Measurements from ENCODE around the gene RGS6. TPM values are rescaled to one million over a fixed set of nuclear protein-coding genes. Genes with fewer than 3 reads are reported as not detected.

The RGS6 gene
- total RNA-seq, 4 donors from 2014 or later = 0.50 to 6.5 (median 4.7) TPM

DNA sequence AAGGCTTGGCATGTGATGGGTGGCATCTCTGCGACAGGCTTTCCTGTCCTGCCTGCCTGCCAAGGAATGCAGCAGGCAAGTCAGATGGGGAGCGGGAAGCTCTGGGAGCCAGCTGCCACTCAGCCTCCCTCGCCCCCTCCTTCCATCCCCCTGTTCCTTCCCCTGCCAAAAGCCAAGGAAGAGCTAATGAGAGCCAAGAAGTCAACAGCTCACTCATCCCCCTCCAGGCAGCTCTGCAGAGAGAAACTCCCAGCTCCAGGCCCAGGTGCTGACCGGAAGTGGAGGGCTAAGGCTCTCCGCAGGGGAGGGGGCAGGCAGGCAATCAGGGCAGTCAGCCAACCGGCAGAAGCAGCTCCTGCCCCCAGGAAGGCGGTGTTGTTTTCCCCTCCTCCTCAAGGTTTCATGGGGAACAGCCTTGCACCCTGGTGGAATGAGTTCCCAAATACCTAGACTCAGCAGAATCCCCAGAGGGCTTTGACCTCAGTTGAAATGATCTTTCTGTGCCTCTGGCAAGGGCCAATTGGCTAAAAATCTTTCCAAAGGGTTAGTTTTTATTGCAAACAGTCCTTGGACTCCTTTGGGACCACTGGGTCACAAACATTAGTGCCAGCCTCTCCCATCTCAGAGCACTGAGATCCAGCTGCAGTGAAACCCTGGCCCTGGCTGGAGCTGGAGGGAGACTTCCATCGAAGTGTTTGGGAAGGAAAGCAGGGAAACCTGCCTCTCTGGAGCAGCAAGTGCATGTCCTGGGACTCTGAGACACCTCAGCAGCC, 612.6 kb downstream of the RGS6 start:
- Histone ChIP-seq H3K36me3 (no peaks in the 10 kb centered on the region), H3K4me1 (peaks cover 0 to 17% (median 0%) of the 10 kb centered on the region in 3 donors), H3K4me3 (no peak overlapping the region), H3K27ac (no peak overlapping the region), H3K27me3 (peaks cover 3% of the 10 kb centered on the region), H3K9me3 (no peaks in the 10 kb centered on the region)
- WGBS, 2 donors (ENCODE audit: low coverage in 1 of 2) = 60 to 88% methylated on average over 1 of the region's 8 CpGs
- no peak for TF ChIP-seq EP300 (IDR thresholded peaks at IDR 0.05)
- TF ChIP-seq, protein P1, sequence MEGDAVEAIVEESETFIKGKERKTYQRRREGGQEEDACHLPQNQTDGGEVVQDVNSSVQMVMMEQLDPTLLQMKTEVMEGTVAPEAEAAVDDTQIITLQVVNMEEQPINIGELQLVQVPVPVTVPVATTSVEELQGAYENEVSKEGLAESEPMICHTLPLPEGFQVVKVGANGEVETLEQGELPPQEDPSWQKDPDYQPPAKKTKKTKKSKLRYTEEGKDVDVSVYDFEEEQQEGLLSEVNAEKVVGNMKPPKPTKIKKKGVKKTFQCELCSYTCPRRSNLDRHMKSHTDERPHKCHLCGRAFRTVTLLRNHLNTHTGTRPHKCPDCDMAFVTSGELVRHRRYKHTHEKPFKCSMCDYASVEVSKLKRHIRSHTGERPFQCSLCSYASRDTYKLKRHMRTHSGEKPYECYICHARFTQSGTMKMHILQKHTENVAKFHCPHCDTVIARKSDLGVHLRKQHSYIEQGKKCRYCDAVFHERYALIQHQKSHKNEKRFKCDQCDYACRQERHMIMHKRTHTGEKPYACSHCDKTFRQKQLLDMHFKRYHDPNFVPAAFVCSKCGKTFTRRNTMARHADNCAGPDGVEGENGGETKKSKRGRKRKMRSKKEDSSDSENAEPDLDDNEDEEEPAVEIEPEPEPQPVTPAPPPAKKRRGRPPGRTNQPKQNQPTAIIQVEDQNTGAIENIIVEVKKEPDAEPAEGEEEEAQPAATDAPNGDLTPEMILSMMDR (IDR thresholded peaks at IDR 0.05) = no peak
- no peak for TF ChIP-seq POLR2AphosphoS5 (IDR thresholded peaks at IDR 0.05)
- no peak for ATAC-seq

GRCh38 chr14:72545411-72546311, 613.4 kb downstream of the RGS6 start:
- no peak for ATAC-seq
- 67 to 90% methylated on average over 3 to 7 of the region's 13 CpGs for WGBS, 2 donors (ENCODE audit: low coverage in 1 of 2)
- Histone ChIP-seq H3K36me3 (no peaks in the 10 kb centered on the region), H3K27ac (no peak overlapping the region), H3K27me3 (peaks cover 3% of the 10 kb centered on the region), H3K4me1 (peaks cover 0 to 17% (median 0%) of the 10 kb centered on the region in 3 donors), H3K9me3 (no peaks in the 10 kb centered on the region), H3K4me3 (no peak overlapping the region)
- no peak for TF ChIP-seq EP300 (IDR thresholded peaks at IDR 0.05)

DNA sequence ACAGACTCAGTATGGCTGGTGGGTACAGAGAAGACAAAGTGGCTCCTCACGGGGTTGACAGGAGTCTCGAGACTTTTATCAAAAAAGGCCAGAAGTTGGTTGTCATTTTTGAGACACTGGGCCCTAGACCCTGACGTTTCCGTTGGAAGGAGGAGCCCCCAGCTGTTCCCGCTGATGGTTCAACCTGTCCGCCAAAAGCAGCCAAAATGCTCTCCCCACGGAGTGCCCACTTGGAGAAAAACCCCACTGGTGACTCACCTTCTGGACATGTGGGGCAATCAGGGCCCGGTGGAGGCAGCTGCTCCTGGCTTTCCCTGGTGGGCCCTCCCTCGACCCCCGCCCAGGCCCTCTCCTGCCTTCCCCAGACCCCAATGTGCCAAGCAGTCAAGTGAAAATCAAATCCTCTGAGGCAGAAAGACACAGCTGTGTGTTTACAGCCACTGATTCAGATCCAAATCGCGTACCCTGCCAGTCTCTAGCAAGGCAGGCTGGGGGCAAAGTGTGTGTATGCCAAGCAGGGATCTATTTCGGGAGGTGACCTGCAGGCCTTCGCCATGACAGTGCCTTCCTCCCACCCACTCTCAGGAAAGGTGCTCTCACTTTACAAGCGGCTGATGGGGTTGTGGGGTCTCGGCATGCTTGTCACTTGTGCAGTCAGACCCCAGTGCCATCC, 614.3 kb downstream of the RGS6 start:
- no peak overlapping the region for H3K4me3 ChIP-seq
- TF ChIP-seq POLR2AphosphoS5 (IDR thresholded peaks at IDR 0.05) (no peak), POLR2A (IDR thresholded peaks at IDR 0.05) (no peak), EP300 (IDR thresholded peaks at IDR 0.05) (no peak)
- TF ChIP-seq, protein P1 (IDR thresholded peaks at IDR 0.05) = no peak
- peaks cover 0 to 17% (median 0%) of the 10 kb centered on the region in 3 donors for H3K4me1 ChIP-seq
- H3K27me3 ChIP-seq = peaks cover 3% of the 10 kb centered on the region
- no peak overlapping the region for H3K27ac ChIP-seq
- no peak for ATAC-seq
- no peaks in the 10 kb centered on the region for H3K36me3 ChIP-seq
- WGBS, 2 donors (ENCODE audit: low coverage in 1 of 2) = 74 to 75% methylated on average over 4 of the region's 16 CpGs
- H3K9me3 ChIP-seq = no peaks in the 10 kb centered on the region

DNA sequence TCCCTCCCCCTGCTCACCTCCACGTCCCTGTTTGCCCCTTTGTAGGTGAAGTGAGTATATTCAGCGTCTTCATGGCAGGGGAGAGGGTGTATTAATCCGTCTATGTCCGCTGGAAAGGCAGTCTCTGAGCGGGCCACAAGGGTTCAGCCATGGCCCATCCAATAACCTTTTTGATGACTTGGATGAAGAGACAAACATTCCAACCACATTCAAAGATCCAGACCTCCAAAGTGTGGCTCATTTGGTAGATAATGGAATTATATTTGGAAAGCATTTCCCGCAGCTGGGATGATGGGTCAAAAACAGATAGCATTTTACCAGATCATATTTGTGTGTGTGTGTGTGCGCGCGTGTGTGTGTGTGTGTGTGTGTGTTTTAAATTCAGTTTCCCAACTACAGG, 615.8 kb downstream of the RGS6 start:
- Histone ChIP-seq H3K27me3 (peaks cover 7% of the 10 kb centered on the region), H3K4me1 (peaks cover 0 to 22% (median 0%) of the 10 kb centered on the region in 3 donors), H3K9me3 (no peaks in the 10 kb centered on the region), H3K4me3 (no peak overlapping the region), H3K27ac (no peak overlapping the region), H3K36me3 (no peaks in the 10 kb centered on the region)
- TF ChIP-seq POLR2AphosphoS5 (IDR thresholded peaks at IDR 0.05) = no peak
- TF ChIP-seq POLR2A (IDR thresholded peaks at IDR 0.05) = no peak
- TF ChIP-seq EP300 (IDR thresholded peaks at IDR 0.05) = no peak
- TF ChIP-seq, protein P1 (IDR thresholded peaks at IDR 0.05) = no peak
- no peak for ATAC-seq
- WGBS, 2 donors (ENCODE audit: low coverage in 1 of 2) = 76 to 85% methylated on average over 4 to 8 of the region's 9 CpGs

GRCh38 chr14:72549026-72549425, 616.8 kb downstream of the RGS6 start:
- Histone ChIP-seq H3K27me3 (peaks cover 9% of the 10 kb centered on the region), H3K9me3 (no peaks in the 10 kb centered on the region), H3K36me3 (no peaks in the 10 kb centered on the region), H3K27ac (no peak overlapping the region), H3K4me1 (peaks cover 0 to 32% (median 0%) of the 10 kb centered on the region in 3 donors), H3K4me3 (no peak overlapping the region)
- TF ChIP-seq POLR2AphosphoS5 (IDR thresholded peaks at IDR 0.05) (no peak), POLR2A (IDR thresholded peaks at IDR 0.05) (no peak), EP300 (IDR thresholded peaks at IDR 0.05) (no peak)
- TF ChIP-seq, protein P1 (IDR thresholded peaks at IDR 0.05) = no peak
- WGBS, 2 donors (ENCODE audit: low coverage in 1 of 2) = 57 to 93% methylated on average over 2 to 6 of the region's 8 CpGs
- no peak for ATAC-seq
